ENCODE measurements around the gene TGFBR3L. TPM values are rescaled to one million over a fixed set of nuclear protein-coding genes. Genes with fewer than 3 reads are reported as not detected.

Gene TGFBR3L
- total and polyA plus RNA-seq, 2 experiments from 2014 or later: 1.7 to 7.0 TPM

DNA sequence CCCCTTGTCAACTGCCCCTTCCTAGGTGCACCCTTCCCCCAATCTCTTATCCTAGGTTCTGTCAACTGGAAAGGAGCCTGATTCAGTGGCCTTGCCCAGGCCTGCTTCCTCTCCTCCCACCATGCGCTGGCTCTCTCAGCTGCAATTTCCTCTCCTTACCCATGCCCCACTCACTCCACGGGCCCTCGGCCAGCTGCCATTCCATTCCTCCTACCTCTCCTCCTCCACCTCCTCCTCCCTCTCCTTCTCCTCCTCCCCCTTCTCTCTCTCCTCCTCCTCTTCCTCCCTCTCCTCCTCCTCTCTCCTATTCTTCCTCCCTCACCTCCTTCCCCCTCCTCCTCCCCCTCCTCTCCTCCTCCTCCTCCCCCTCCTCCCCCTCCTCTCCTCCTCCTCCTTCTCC, 38.4 kb downstream of the TGFBR3L start:
- no peaks in the 10 kb centered on the region for H3K9me2 ChIP-seq (ENCODE audit: insufficient read depth)
- H3K4me3 Mint-ChIP-seq: no peak overlapping the region
- no peaks in the 10 kb centered on the region for H3K27me3 ChIP-seq (ENCODE audit: insufficient read depth)
- no peaks in the 10 kb centered on the region; the same call in 1 of the 2 replicates for H4K20me1 ChIP-seq (replicated peaks; ENCODE audit: insufficient read depth)
- DNase-seq (ENCODE audit: low spot score) (no peak), ATAC-seq (peak; percentile 16)
- no peak overlapping the region for H3K27ac ChIP-seq (ENCODE audit: low read depth)
- H3K4me1 ChIP-seq (ENCODE audit: insufficient read depth): no peaks in the 10 kb centered on the region; the same call in 1 of the 2 replicates
- H3K4me2 ChIP-seq: no peak overlapping the region
- H3K79me2 ChIP-seq (replicated peaks; ENCODE audit: insufficient read depth): no peaks in the 10 kb centered on the region
- peaks cover 23% of the 10 kb centered on the region for H3K27me3 Mint-ChIP-seq (ENCODE audit: insufficient read depth, low read depth, poor library complexity)
- peaks cover 16% of the 10 kb centered on the region; the same call in 2 of the 3 replicates for H3K36me3 Mint-ChIP-seq (ENCODE audit: low read depth)
- H3K36me3 ChIP-seq (ENCODE audit: insufficient read depth): 0 out of 2 replicates have a peak, but pooled peaks cover under 1% of the 10 kb centered on the region
- no peak for TF ChIP-seq ZNF331 (CRISPR knock-in tag; IDR thresholded peaks at IDR 0.05; ENCODE audit: low read depth)
- no peak for TF ChIP-seq ZNF114 (CRISPR knock-in tag; IDR thresholded peaks at IDR 0.05)
- TF ChIP-seq NANOG (IDR thresholded peaks at IDR 0.05; ENCODE audit: borderline replicate concordance): no peak
- no peak for TF ChIP-seq EZH2 (IDR thresholded peaks at IDR 0.05; ENCODE audit: low read depth, unreplicated experiment)
- TF ChIP-seq EZH2phosphoT487 (IDR thresholded peaks at IDR 0.05; ENCODE audit: unreplicated experiment): no peak
- no peak for TF ChIP-seq CTCF (conservative IDR thresholded peaks at IDR 0.05; ENCODE audit: low read depth in 2 of 2)
- TF ChIP-seq POLR2AphosphoS5 (IDR thresholded peaks at IDR 0.05; ENCODE audit: low read depth): no peak
- TF ChIP-seq, protein P1, sequence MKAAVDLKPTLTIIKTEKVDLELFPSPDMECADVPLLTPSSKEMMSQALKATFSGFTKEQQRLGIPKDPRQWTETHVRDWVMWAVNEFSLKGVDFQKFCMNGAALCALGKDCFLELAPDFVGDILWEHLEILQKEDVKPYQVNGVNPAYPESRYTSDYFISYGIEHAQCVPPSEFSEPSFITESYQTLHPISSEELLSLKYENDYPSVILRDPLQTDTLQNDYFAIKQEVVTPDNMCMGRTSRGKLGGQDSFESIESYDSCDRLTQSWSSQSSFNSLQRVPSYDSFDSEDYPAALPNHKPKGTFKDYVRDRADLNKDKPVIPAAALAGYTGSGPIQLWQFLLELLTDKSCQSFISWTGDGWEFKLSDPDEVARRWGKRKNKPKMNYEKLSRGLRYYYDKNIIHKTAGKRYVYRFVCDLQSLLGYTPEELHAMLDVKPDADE (IDR thresholded peaks at IDR 0.05): no peak
- TF ChIP-seq JUNB (IDR thresholded peaks at IDR 0.05; ENCODE audit: unreplicated experiment): no peak
- TF ChIP-seq, protein P2, sequence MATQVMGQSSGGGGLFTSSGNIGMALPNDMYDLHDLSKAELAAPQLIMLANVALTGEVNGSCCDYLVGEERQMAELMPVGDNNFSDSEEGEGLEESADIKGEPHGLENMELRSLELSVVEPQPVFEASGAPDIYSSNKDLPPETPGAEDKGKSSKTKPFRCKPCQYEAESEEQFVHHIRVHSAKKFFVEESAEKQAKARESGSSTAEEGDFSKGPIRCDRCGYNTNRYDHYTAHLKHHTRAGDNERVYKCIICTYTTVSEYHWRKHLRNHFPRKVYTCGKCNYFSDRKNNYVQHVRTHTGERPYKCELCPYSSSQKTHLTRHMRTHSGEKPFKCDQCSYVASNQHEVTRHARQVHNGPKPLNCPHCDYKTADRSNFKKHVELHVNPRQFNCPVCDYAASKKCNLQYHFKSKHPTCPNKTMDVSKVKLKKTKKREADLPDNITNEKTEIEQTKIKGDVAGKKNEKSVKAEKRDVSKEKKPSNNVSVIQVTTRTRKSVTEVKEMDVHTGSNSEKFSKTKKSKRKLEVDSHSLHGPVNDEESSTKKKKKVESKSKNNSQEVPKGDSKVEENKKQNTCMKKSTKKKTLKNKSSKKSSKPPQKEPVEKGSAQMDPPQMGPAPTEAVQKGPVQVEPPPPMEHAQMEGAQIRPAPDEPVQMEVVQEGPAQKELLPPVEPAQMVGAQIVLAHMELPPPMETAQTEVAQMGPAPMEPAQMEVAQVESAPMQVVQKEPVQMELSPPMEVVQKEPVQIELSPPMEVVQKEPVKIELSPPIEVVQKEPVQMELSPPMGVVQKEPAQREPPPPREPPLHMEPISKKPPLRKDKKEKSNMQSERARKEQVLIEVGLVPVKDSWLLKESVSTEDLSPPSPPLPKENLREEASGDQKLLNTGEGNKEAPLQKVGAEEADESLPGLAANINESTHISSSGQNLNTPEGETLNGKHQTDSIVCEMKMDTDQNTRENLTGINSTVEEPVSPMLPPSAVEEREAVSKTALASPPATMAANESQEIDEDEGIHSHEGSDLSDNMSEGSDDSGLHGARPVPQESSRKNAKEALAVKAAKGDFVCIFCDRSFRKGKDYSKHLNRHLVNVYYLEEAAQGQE (IDR thresholded peaks at IDR 0.05; ENCODE audit: unreplicated experiment): no peak
- no peak for TF ChIP-seq CREB1 (CRISPR knock-in tag; IDR thresholded peaks at IDR 0.05; ENCODE audit: low read depth)
- no peak for TF ChIP-seq STAT1 (IDR thresholded peaks at IDR 0.05; ENCODE audit: unreplicated experiment)
- no peak for TF ChIP-seq ZNF462 (CRISPR knock-in tag; IDR thresholded peaks at IDR 0.05)
- H3F3A ChIP-seq (replicated peaks; ENCODE audit: low read depth): 0 out of 2 replicates have a peak, but pooled peaks cover 5% of the 10 kb centered on the region
- H3K9me3 Mint-ChIP-seq: peaks cover 7% of the 10 kb centered on the region
- peaks cover 7% of the 10 kb centered on the region for H3K4me1 Mint-ChIP-seq
- no peak overlapping the region for H3K4me3 ChIP-seq
- no peak overlapping the region for H3K27ac Mint-ChIP-seq
- no peak overlapping the region for H2AFZ ChIP-seq

All from GM23338 (cell line).